C4-2B (cell line): ENCODE results near the gene GNPTAB.

Experiments
- ZFX ChIP-seq: fragments of 450-650 bp; IDR thresholded peaks from 2 replicates; pipeline ENCODE4 v1.6.1; 2017
- TF ChIP-seq, protein P1 (sequence below): fragments of 450-650 bp; conservative IDR thresholded peaks from 2 replicates; pipeline ENCODE4 v1.5.1; 2017; ENCODE audit warnings: mild to moderate bottlenecking

DNA sequence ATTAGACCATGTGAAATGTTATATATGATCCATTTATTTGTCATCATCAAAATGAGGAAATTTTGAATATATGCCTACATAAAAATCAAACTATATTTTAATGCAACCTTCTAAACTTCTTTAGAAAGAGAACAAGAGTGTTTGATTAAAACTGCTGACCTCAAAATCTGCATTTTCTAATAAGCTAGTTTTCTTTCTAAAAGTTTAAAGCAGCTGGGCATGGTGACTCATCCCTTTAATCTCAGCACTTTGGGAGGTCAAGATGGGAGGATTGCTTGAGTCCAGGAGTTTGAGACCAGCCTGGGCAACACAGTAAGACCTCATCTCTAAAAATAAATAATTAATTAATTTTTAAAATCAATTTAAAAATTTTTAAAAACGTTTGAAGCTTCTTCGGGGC, 36.2 kb downstream of the GNPTAB start:
- TF ChIP-seq, protein P1, sequence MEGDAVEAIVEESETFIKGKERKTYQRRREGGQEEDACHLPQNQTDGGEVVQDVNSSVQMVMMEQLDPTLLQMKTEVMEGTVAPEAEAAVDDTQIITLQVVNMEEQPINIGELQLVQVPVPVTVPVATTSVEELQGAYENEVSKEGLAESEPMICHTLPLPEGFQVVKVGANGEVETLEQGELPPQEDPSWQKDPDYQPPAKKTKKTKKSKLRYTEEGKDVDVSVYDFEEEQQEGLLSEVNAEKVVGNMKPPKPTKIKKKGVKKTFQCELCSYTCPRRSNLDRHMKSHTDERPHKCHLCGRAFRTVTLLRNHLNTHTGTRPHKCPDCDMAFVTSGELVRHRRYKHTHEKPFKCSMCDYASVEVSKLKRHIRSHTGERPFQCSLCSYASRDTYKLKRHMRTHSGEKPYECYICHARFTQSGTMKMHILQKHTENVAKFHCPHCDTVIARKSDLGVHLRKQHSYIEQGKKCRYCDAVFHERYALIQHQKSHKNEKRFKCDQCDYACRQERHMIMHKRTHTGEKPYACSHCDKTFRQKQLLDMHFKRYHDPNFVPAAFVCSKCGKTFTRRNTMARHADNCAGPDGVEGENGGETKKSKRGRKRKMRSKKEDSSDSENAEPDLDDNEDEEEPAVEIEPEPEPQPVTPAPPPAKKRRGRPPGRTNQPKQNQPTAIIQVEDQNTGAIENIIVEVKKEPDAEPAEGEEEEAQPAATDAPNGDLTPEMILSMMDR: no peak
- TF ChIP-seq ZFX: no peak
